ENCODE results near the gene COL2A1.

Gene COL2A1

GRCh38 chr12:48026060-48026827 lies 22.0 kb upstream of the COL2A1 start:
- DNase-seq (ENCODE audit: low spot score): no peak
- TF ChIP-seq CTCF (IDR thresholded peaks at IDR 0.05; ENCODE audit: borderline replicate concordance, control extremely low read depth, extremely low read depth, insufficient read depth, missing control alignments): no peak

GRCh38 chr12:48025281-48025680 lies 21.0 kb upstream of the COL2A1 start:
- no peak for TF ChIP-seq CTCF (IDR thresholded peaks at IDR 0.05; ENCODE audit: borderline replicate concordance, control extremely low read depth, extremely low read depth, insufficient read depth, missing control alignments)
- in situ Hi-C loops (cut with MboI; ENCODE audit: low sequenced_read_pairs, unreplicated experiment): no loop called here
- DNase-seq (ENCODE audit: low spot score): no peak

More at GRCh38 chr12:48026060-48026827, 22.0 kb upstream of the COL2A1 start:
- in situ Hi-C loops (cut with MboI; ENCODE audit: low sequenced_read_pairs, unreplicated experiment): no loop called here

- no peak for DNase-seq (ENCODE audit: low spot score)
- in situ Hi-C loops (cut with MboI; ENCODE audit: low sequenced_read_pairs, unreplicated experiment): no loop called here
- no peak for TF ChIP-seq CTCF (IDR thresholded peaks at IDR 0.05; ENCODE audit: borderline replicate concordance, control extremely low read depth, extremely low read depth, insufficient read depth, missing control alignments)
Measured at GRCh38 chr12:48024735-48025134, 20.5 kb upstream of the COL2A1 start.

- in situ Hi-C loops (cut with MboI; ENCODE audit: low sequenced_read_pairs, unreplicated experiment): no loop called here
- no peak for DNase-seq (ENCODE audit: low spot score)
- no peak for TF ChIP-seq CTCF (IDR thresholded peaks at IDR 0.05; ENCODE audit: borderline replicate concordance, control extremely low read depth, extremely low read depth, insufficient read depth, missing control alignments)
Measured at GRCh38 chr12:48023386-48023785, 19.1 kb upstream of the COL2A1 start.

- DNase-seq (ENCODE audit: low spot score): no peak
- TF ChIP-seq CTCF (IDR thresholded peaks at IDR 0.05; ENCODE audit: borderline replicate concordance, control extremely low read depth, extremely low read depth, insufficient read depth, missing control alignments): no peak
- in situ Hi-C loops (cut with MboI; ENCODE audit: low sequenced_read_pairs, unreplicated experiment): no loop called here
Measured at GRCh38 chr12:48022676-48023385, 18.6 kb upstream of the COL2A1 start.

GRCh38 chr12:48022180-48022521 lies 17.9 kb upstream of the COL2A1 start:
- TF ChIP-seq CTCF (IDR thresholded peaks at IDR 0.05; ENCODE audit: borderline replicate concordance, control extremely low read depth, extremely low read depth, insufficient read depth, missing control alignments): no peak
- no peak for DNase-seq (ENCODE audit: low spot score)
- in situ Hi-C loops (cut with MboI; ENCODE audit: low sequenced_read_pairs, unreplicated experiment): no loop called here

Data from GM13976 (cell line).